Right lobe of liver (tissue), 4 donors: ENCODE measurements around the gene FXYD1.

Experiments used
- CTCF ChIP-seq, 4 donors: fragments of 200-600 bp in 3 of 4; fragments of 450-650 bp in 1 of 4; IDR thresholded peaks; one replicate each; pipeline versions ENCODE4 v1.5.1 to v1.8.0; 2016 to 2022; ENCODE audit warnings: antibody characterized with exemption in 4 of 4, mild to moderate bottlenecking in 2 of 4
- POLR2A ChIP-seq: fragments of 450-650 bp; IDR thresholded peaks from one replicate; pipeline ENCODE4 v1.6.1; 2017; ENCODE audit warnings: antibody characterized with exemption, mild to moderate bottlenecking
- donor health status: DM: no; HTN: no; CAD: no.
- donor health status: DM: no; HTN: no; CAD: no.
- donor health status: DM: no; HTN: yes; CAD: no.

GRCh38 chr19:35132254-35132653 is 6.4 kb upstream of the FXYD1 start:
- TF ChIP-seq CTCF (IDR thresholded peaks at IDR 0.05) (no peak), POLR2A (no peak)
